ENCODE data around the gene PRXL2C.
"Not testable (repeated sequence)": the region's sequence is repeated elsewhere in the genome, so short reads cannot be mapped to it uniquely, and the experiment has no call there.

The PRXL2C gene

GRCh38 chr9:96655198-96655851, at the start of gene PRXL2C:
PRXL2C (minus strand) TSS chr9:96655317; CDS start chr9:96655281, 36 bp downstream.
- DNase-seq (ENCODE audit: low read depth in 2 of 2): peak; percentile 67 to 78

- DNase-seq (ENCODE audit: low read depth in 2 of 2): not testable (repeated sequence)
Observed at GRCh38 chr9:96700721-96701375, 45.7 kb upstream of the PRXL2C start.

DNA sequence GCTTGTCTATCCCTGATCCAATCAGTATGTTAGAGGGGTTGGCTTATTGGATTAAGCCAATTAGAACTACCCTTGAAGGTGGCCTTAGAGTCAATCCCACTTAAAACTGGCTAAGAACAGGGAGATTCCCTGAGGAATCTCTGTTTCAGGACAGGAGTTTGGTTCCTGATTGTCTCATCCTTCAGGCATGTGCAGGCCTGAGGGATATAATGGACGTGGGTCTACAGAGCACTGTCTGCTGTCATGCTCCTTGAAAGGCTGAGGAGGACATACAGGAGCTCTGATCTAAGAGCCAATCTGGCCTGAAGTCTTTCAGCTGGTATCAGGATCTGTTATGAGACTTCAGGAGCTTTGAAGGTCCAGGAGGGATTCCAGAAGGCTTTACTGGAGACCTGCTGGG, 36.2 kb upstream of the PRXL2C start:
- DNase-seq (ENCODE audit: low read depth in 2 of 2): no peak

- no peak for DNase-seq (ENCODE audit: low read depth in 2 of 2)
Observed at GRCh38 chr9:96688745-96689464, 33.8 kb upstream of the PRXL2C start.

GRCh38 chr9:96688187-96688586, 33.1 kb upstream of the PRXL2C start:
- no peak for DNase-seq (ENCODE audit: low read depth in 2 of 2)

DNA sequence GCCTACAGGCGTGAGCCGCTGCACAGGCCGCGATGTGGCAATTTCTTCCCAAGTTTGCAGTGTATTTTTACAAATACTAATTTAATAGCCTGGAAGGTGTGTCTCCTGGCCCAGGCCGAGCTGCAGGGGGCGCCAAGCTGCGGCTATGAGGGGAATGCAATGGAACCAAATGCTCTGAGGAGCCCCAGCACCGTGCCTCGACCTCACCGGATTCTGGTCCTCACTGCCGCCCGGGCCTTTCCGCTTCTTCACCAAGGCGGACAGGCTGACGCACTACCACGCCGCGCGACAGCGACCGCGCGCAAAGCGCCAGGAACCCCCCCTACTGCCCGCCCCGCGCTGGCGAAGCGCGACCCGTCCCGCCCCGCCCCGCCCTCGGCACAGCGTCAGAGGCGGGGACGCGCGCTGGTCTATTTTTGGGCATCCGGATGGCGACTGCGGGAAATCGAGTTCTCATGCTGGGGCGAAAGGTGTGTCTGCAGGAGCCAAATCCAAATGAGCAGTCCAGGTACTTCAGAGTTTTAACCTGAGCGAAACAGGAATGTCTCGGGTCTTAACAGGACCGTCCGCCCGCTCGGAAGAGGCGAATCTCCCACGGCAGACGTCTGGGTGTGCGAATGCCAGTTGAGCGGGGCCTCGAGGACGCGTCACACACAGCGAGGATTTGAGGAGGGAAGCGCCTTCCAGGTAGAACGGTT, 31.7 kb upstream of the PRXL2C start:
- peak; percentile 49 to 65 for DNase-seq (ENCODE audit: low read depth in 2 of 2)

DNA sequence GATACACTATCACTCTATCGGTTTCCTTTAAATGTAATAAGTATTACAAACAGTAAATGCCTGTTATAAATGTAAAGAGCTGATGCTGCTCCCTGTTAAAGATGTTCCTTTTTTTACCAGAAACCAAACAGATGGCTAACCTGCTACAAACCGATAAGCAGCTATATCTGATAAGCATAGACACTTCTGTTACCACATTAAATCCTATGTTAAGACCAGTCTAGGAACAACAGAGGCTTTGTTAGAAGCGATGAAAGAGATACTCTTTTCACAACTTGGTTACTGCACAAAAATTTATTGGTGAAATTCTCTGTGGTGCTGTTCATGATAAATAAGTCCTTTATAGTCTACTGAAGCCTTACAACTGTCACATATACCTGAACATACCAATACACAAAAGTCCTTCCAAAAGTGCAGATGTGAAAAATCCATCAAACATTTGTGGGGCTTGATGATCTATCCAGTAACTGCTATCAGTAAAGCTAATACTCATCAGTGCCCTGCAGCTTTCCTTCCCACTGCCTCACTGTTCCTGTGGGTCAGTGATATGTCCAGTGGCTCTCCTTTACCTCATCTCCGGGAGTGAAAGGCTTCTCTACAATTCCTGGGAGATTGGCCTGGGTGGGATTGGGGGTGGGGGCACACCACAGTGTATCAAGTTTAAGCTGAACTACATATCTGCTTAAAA, 25.8 kb upstream of the PRXL2C start:
- no peak for DNase-seq (ENCODE audit: low read depth in 2 of 2)

DNA sequence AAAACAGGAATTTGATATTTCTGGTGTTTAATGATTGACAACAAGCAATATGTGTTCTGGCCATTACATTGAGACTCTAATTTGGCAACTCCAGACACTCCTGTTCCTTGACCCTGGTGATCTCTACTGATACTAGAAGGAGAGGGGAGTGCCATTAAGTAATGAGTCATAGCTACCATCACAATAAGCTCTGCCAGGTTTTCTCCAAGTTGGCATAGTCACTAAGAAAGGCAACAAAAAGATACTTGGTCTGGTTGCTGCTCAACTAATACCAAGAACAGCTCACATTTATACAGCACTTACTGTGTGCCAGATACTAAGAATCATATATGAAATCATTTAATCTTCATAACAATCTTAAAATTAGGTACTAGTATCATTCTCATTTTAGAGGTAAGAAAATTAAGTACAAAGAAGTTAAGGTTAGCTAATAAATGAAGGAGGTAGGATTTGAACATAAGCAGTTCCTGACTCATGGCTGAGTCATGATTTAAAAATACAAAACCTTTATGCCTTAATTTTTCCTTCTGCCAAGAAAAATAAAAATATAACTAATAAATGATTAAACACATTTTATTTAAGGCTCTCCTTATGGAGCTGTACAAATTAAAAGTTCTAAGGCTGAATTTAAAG, 19.9 kb upstream of the PRXL2C start:
- no peak for DNase-seq (ENCODE audit: low read depth in 2 of 2)

DNA sequence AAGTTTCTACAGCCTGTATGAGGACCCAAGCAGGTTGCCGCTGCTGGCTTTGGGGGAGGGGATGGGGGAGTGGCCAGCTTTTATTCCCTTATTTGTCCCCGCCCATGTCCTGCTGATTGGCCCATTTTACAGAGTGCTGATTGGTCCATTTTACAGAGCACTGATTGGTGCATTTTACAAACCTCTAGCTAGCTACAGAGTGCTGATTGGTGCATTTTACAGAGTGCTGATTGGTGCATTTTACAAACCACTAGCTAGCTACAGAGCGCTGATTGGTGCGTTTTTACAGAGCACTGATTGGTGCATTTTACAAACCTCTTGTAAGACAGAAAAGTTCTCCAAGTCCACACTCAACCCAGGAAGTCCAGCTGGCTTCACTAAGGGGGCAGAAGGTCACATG, 18.7 kb upstream of the PRXL2C start:
- not testable (repeated sequence) for DNase-seq (ENCODE audit: low read depth in 2 of 2)

DNA sequence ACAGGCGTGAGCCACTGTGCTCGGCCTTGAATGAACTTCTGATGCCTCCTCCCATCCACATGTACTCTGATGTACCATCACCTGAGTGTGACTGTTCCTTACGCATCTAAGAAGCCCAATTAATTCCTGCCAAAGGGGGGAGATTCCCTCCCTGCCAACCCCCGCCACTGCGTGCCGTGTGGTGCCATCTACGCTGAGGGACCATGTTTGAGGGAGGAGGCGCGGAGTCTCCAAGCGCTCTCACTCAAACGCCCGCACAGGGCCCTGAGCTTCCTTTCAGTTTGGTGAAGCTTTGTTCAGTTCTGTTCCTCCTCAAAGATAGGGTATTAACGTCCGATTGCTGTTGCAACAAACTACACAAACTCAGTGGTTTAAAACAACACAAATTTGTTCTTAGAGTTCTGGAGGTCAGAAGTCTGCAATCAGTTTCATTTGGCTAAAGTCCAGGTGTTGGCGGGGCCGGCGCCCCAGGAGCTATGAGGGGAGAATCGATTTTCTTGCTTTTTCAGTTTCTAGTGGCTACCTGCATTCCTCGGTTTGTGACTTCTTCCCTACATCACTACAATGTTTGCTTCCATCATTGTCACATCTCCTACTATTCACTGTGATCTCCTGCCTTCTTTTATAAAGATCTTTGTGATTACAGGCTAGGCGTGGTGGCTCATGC, 13.9 kb upstream of the PRXL2C start:
- DNase-seq (ENCODE audit: low read depth in 2 of 2): no peak

GRCh38 chr9:96667363-96667728, 12.2 kb upstream of the PRXL2C start:
- no peak for DNase-seq (ENCODE audit: low read depth in 2 of 2)

- not testable (repeated sequence) for DNase-seq (ENCODE audit: low read depth in 2 of 2)
Observed at GRCh38 chr9:96666653-96667362, 11.7 kb upstream of the PRXL2C start.

GRCh38 chr9:96665789-96666188, 10.7 kb upstream of the PRXL2C start:
- no peak for DNase-seq (ENCODE audit: low read depth in 2 of 2)

GRCh38 chr9:96663506-96664120, 8.5 kb upstream of the PRXL2C start:
- no peak for DNase-seq (ENCODE audit: low read depth in 2 of 2)

DNA sequence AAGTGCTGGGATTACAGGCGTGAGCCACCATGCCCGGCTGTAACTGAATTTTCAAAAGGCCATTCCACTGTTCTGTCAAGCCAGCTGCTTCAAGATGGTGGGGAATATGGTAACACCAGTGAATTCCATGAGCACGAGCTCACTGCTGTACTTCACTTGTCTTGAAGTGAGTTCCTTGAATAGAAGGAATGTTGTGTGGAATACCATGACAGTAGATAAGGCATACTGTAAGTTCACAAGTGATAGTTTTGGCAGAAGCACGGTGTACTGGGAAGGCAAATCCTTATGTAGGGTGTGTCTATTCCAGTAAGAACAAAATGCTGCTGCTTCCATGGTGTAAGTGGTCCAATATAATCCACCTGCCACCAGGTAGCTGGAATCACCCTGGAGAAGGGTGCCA, 6.6 kb upstream of the PRXL2C start:
- DNase-seq (ENCODE audit: low read depth in 2 of 2): no peak

GRCh38 chr9:96660692-96661248, 5.7 kb upstream of the PRXL2C start:
- DNase-seq (ENCODE audit: low read depth in 2 of 2): no peak

DNA sequence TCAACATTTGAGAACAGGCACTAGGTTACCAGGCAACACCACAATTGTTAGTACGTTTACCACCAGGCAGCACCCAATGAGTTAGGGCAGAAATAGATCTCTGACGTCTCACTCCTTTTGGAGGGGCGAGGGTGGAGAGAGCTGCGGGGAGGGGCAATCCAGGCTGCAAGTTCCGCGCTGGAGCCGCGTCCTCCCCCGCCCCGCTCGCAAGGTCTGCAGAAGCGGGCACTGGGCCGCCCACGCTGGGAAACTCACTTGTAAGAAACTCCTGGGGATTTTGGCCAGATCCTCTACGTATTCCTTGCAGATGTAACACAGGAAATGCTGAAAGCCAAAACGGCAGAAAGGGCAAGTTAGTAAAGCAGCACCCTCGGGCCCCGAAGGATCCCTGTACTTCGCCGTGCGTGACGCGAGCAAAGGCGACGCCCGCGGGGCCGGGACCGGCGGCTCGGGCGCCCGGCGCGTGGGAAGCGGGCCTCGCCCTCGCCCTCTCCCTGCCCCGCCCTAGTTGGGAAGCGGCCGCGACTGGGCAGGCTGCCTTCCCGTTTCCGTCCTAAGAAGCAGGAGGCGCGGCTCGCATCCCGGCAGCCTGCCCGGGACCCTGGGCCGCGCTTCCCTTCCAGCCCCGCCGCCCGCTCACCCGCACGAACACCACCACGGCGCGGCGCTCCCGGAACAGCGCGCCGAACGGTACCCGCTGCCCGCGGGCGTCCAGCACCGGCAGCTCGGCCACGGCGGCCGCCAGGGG, 493 bp downstream of the PRXL2C start:
- DNase-seq (ENCODE audit: low read depth in 2 of 2): peak; percentile 26 to 33

DNA sequence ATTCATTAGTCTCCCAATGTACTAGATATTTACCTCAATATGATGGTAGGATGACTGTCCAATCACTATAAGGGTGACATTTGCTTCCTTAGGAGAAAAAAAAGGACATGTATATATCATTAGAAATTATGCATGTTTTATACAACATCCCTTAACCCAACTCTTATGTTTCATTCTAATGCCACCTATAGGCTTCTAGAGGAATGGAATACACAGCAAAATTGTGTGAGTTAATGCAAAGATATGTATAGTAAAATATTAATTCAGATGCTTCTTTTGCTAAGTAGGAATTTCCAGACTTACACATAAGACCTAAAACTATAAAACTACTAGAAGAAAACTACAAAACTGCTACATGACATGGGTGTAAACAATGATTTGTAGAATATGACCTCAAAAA, 3.5 kb downstream of the PRXL2C start:
- no peak for DNase-seq (ENCODE audit: low read depth in 2 of 2)

Data from activated CD4-positive, alpha-beta T cell treated with anti-CD3 and anti-CD28 coated beads for 24 hours (primary cell).